ENCODE data around the gene ALDOB. TPM values are rescaled to one million over a fixed set of nuclear protein-coding genes. Genes with fewer than 3 reads are reported as not detected.

ALDOB gene
- total and polyA plus RNA-seq, 2 of the 13 experiments (the other 11 are each of a cell fraction or from before 2014, with no cell fraction given), result 0.29 to 0.97 TPM

DNA sequence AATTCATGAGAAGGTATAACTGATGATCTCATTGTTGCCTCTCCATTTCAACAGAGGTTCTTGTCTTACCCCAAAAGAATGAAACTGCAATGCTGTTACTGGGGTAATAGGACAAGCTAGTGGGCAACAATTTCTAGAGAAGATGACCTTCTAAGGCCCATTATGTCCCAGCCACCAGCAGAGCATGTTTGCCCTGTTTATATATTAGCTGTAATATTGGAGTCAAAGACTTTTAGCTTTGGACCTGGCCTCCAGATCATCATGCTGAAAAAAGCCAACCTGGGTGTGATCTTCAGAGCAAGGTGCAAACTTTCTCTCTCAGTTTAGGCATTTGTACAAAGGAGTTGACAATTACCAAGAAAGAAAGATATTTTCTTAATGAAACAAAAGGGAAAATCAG is 3.4 kb downstream of the ALDOB start (continued):
- TF ChIP-seq FOXK2 (IDR thresholded peaks at IDR 0.05) (no peak), USF2 (IDR thresholded peaks at IDR 0.05; ENCODE audit: low read depth, low read length) (no peak), USF2 (CRISPR knock-in tag; IDR thresholded peaks at IDR 0.05; ENCODE audit: borderline replicate concordance) (no peak), ZNF337 (CRISPR knock-in tag; IDR thresholded peaks at IDR 0.05; ENCODE audit: borderline replicate concordance, low read depth) (no peak), ZNF724P (CRISPR knock-in tag; IDR thresholded peaks at IDR 0.05; ENCODE audit: borderline replicate concordance) (no peak), ZSCAN31 (CRISPR knock-in tag; IDR thresholded peaks at IDR 0.05; ENCODE audit: low read depth) (no peak), PAXIP1 (CRISPR knock-in tag; conservative IDR thresholded peaks at IDR 0.05) (peak; percentile 59), ZNF207 (IDR thresholded peaks at IDR 0.05; ENCODE audit: borderline replicate concordance) (no peak), ZNF124 (CRISPR knock-in tag; IDR thresholded peaks at IDR 0.05) (0 out of 2 replicates have a peak, but pooled peaks have one; percentile 19), HNRNPK (IDR thresholded peaks at IDR 0.05; ENCODE audit: low read depth, low read length, poor library complexity, severe bottlenecking) (no peak), ZNF17 (CRISPR knock-in tag; IDR thresholded peaks at IDR 0.05) (no peak), ATF2 (CRISPR knock-in tag; IDR thresholded peaks at IDR 0.05) (0 out of 2 replicates have a peak, but pooled peaks have one; percentile 33), ZIK1 (CRISPR knock-in tag; IDR thresholded peaks at IDR 0.05; ENCODE audit: borderline replicate concordance, low read depth) (no peak), BRD4 (CRISPR knock-in tag; IDR thresholded peaks at IDR 0.05) (no peak)
- TF ChIP-seq, protein P1, sequence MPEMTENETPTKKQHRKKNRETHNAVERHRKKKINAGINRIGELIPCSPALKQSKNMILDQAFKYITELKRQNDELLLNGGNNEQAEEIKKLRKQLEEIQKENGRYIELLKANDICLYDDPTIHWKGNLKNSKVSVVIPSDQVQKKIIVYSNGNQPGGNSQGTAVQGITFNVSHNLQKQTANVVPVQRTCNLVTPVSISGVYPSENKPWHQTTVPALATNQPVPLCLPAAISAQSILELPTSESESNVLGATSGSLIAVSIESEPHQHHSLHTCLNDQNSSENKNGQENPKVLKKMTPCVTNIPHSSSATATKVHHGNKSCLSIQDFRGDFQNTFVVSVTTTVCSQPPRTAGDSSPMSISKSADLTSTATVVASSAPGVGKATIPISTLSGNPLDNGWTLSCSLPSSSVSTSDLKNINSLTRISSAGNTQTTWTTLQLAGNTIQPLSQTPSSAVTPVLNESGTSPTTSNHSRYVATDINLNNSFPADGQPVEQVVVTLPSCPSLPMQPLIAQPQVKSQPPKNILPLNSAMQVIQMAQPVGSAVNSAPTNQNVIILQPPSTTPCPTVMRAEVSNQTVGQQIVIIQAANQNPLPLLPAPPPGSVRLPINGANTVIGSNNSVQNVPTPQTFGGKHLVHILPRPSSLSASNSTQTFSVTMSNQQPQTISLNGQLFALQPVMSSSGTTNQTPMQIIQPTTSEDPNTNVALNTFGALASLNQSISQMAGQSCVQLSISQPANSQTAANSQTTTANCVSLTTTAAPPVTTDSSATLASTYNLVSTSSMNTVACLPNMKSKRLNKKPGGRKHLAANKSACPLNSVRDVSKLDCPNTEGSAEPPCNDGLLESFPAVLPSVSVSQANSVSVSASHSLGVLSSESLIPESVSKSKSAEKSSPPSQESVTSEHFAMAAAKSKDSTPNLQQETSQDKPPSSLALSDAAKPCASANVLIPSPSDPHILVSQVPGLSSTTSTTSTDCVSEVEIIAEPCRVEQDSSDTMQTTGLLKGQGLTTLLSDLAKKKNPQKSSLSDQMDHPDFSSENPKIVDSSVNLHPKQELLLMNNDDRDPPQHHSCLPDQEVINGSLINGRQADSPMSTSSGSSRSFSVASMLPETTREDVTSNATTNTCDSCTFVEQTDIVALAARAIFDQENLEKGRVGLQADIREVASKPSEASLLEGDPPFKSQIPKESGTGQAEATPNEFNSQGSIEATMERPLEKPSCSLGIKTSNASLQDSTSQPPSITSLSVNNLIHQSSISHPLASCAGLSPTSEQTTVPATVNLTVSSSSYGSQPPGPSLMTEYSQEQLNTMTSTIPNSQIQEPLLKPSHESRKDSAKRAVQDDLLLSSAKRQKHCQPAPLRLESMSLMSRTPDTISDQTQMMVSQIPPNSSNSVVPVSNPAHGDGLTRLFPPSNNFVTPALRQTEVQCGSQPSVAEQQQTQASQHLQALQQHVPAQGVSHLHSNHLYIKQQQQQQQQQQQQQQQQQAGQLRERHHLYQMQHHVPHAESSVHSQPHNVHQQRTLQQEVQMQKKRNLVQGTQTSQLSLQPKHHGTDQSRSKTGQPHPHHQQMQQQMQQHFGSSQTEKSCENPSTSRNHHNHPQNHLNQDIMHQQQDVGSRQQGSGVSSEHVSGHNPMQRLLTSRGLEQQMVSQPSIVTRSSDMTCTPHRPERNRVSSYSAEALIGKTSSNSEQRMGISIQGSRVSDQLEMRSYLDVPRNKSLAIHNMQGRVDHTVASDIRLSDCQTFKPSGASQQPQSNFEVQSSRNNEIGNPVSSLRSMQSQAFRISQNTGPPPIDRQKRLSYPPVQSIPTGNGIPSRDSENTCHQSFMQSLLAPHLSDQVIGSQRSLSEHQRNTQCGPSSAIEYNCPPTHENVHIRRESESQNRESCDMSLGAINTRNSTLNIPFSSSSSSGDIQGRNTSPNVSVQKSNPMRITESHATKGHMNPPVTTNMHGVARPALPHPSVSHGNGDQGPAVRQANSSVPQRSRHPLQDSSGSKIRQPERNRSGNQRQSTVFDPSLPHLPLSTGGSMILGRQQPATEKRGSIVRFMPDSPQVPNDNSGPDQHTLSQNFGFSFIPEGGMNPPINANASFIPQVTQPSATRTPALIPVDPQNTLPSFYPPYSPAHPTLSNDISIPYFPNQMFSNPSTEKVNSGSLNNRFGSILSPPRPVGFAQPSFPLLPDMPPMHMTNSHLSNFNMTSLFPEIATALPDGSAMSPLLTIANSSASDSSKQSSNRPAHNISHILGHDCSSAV (CRISPR knock-in tag; IDR thresholded peaks at IDR 0.05; ENCODE audit: borderline replicate concordance), result 0 out of 2 replicates have a peak, but pooled peaks have one; percentile 28
